ENCODE results near the gene NDUFB7.

NDUFB7 gene

GRCh38 chr19:14577264-14577663 is 5.4 kb upstream of the NDUFB7 start:
- H3K4me1 Mint-ChIP-seq, result peaks cover 11% of the 10 kb centered on the region

DNA sequence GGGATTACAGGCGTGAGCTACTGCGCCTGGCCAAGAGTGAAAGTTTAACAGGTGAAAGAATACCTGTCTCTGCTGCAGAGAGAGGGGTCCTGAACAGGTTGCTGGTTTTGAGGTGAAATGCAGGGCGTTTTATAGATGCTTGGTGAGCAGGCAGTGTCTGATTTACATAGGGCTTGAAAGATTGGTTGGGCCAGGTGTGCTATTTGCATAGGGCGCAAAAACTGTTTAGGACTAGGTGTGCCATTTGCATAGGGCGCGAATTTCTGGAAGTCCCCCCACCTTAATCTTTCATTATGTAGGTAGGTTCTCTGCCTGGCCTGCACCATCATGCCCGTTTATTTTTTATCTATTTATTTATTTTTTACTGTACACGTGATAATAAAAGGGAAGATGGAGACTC is 4.5 kb upstream of the NDUFB7 start:
- Mint-ChIP-seq H3K4me1 (peaks cover 18% of the 10 kb centered on the region), H3K27me3 (ENCODE audit: low read depth, poor library complexity) (peaks cover 9% of the 10 kb centered on the region), H3K4me3 (no peak overlapping the region), H3K27ac (no peak overlapping the region), H3K9me3 (no peaks in the 10 kb centered on the region), H3K36me3 (ENCODE audit: low read depth) (no peaks in the 10 kb centered on the region)
- DNase-seq, result no peak
- no peak for TF ChIP-seq CTCF (IDR thresholded peaks at IDR 0.05)

More at GRCh38 chr19:14577264-14577663, 5.4 kb upstream of the NDUFB7 start:
- Mint-ChIP-seq H3K27me3 (ENCODE audit: low read depth, poor library complexity) (peaks cover 9% of the 10 kb centered on the region), H3K36me3 (ENCODE audit: low read depth) (no peaks in the 10 kb centered on the region), H3K4me3 (no peak overlapping the region), H3K9me3 (no peaks in the 10 kb centered on the region), H3K27ac (no peak overlapping the region)
- no peak for DNase-seq
- no peak for TF ChIP-seq CTCF (IDR thresholded peaks at IDR 0.05)

DNA sequence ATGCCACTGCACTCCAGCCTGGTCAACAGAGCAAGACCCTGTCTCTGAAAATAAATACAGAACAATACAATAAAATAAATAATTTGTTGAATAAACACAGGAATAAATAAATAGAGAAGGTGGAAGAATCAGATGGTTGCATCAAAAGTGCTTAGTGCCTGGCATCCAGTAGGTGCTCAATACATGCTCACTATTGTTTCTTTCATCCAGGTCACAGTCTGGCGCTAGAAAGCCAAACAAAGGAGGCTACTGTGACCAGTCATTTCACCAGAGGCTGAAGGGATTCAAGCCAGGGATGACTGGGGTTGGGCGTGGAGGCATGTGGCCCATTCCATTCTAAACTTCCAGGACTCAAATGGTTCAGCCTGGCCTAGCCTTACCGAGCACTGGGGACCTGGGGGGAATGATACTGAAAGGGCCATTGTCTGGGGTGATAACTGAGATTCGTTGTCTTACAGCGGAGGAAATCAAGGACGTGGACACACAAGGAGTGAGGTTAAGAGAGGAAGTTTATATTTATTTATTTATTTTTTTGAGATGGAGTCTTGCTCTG is 3.6 kb upstream of the NDUFB7 start:
- H3K4me1 Mint-ChIP-seq, result peaks cover 26% of the 10 kb centered on the region
- H3K4me3 Mint-ChIP-seq, result no peak overlapping the region
- no peak for TF ChIP-seq CTCF (IDR thresholded peaks at IDR 0.05)
- H3K9me3 Mint-ChIP-seq, result no peaks in the 10 kb centered on the region
- H3K27me3 Mint-ChIP-seq (ENCODE audit: low read depth, poor library complexity), result peaks cover 9% of the 10 kb centered on the region
- H3K36me3 Mint-ChIP-seq (ENCODE audit: low read depth), result no peaks in the 10 kb centered on the region
- no peak for DNase-seq
- no peak overlapping the region for H3K27ac Mint-ChIP-seq

DNA sequence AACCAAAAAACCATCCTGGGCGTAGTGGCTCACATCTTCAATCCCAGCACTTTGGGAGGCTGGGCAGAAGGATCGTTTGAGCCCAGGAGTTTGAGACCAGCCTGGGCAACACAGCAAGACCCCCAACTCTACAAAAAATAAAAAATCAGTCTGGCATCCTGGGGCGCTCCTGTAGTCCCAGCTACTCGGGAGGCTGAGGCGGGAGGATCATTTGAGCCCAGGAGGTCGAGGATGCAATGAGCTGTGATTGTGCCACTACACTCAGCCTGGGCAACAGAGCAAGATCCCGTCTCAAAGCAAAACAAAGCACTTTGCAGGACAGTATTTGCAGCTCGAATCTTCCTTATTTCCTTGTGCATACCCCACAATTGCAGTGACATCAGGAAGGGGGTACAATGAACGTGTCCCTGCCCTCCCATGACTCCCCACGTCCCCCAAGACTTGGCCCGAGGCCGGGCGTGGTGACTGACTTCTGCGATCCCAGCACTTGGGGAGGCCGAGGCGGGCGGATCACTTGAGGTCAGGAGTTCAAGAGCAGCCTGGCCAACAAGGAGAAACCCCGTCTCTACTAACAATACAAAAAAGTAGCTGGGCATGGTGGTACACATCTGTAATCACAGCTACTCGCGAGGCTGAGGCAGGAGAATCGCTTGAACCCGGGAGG is 870 bp downstream of the NDUFB7 start:
- Mint-ChIP-seq H3K4me3 (peak overlapping the region; percentile 97), H3K36me3 (ENCODE audit: low read depth) (peaks cover 5% of the 10 kb centered on the region), H3K27me3 (ENCODE audit: low read depth, poor library complexity) (peaks cover 5% of the 10 kb centered on the region), H3K9me3 (no peaks in the 10 kb centered on the region), H3K4me1 (peaks cover 36% of the 10 kb centered on the region), H3K27ac (no peak overlapping the region)
- DNase-seq, result no peak
- TF ChIP-seq CTCF (IDR thresholded peaks at IDR 0.05), result no peak

- no peak overlapping the region for H3K4me3 Mint-ChIP-seq
- TF ChIP-seq CTCF (IDR thresholded peaks at IDR 0.05), result no peak
- peak overlapping the region; percentile 75 for H3K27ac Mint-ChIP-seq
- H3K27me3 Mint-ChIP-seq (ENCODE audit: low read depth, poor library complexity), result no peaks in the 10 kb centered on the region
- peaks cover 9% of the 10 kb centered on the region for H3K36me3 Mint-ChIP-seq (ENCODE audit: low read depth)
- no peak for DNase-seq
- peaks cover 25% of the 10 kb centered on the region for H3K4me1 Mint-ChIP-seq
- H3K9me3 Mint-ChIP-seq, result no peaks in the 10 kb centered on the region
Measured at GRCh38 chr19:14567079-14567478, 4.8 kb downstream of the NDUFB7 start.

DNA sequence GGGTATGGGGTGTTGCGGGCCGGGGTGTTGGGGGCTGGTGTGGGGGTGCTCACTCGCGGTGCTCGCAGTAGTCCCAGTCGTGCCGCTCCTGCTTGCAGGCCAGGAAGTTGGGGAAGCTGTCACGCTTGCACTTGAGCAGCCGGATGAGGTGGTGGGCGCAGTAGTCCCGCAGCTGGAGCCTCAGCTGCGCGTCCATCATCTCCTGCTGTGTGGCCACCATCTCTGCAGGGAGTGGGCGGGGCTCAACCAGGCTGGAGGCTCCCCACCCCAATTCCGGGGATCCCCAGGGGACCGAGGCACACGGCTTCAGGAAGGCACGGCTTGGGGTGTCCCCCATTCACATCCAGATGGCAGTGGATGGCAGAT is 5.2 kb downstream of the NDUFB7 start:
- H3K4me1 Mint-ChIP-seq, result peaks cover 25% of the 10 kb centered on the region
- H3K4me3 Mint-ChIP-seq, result no peak overlapping the region
- H3K27me3 Mint-ChIP-seq (ENCODE audit: low read depth, poor library complexity), result no peaks in the 10 kb centered on the region
- H3K9me3 Mint-ChIP-seq, result no peaks in the 10 kb centered on the region
- no peak overlapping the region for H3K27ac Mint-ChIP-seq
- no peak for TF ChIP-seq CTCF (IDR thresholded peaks at IDR 0.05)
- H3K36me3 Mint-ChIP-seq (ENCODE audit: low read depth), result peaks cover 9% of the 10 kb centered on the region
- no peak for DNase-seq
